Bone marrow (tissue), 2 donors: ENCODE results near the gene IL2RA.
A peak's percentile ranks its signal among the peaks of the same experiment; 100 is the strongest.
"Not testable (repeated sequence)": the region's sequence is repeated elsewhere in the genome, so short reads cannot be mapped to it uniquely, and the experiment has no call there.

Experiments
- DNase-seq, 2 donors: peaks; one replicate each; lab custom pipeline; 2025; lab: John Stamatoyannopoulos, UW

The IL2RA gene

GRCh38 chr10:6062101-6062771, at the start of gene IL2RA:
Gene IL2RA (minus strand): TSS chr10:6062367. CDS start chr10:6062151, 216 bp downstream.
- peak in 1 of 2 donors; percentile 63 for DNase-seq

- DNase-seq = no peak
Measured at GRCh38 chr10:6110136-6110535, 48.0 kb upstream of the IL2RA start.

DNA sequence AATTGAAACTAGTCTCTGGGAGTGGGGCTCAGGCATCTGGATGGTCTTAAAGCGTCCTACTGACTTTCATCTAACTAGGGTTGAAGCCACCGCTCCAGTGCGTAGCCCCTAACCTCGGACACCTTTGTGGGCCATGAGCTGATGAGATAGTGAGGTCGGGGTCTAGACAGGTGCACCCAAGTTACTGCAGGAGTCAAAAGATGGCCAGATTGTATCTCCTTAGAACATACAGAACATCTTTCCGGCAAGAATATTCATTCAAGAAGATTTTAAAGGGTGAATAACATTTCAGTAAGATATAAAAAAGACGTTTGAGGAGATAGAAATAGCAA, 47.2 kb upstream of the IL2RA start:
- no peak for DNase-seq

DNA sequence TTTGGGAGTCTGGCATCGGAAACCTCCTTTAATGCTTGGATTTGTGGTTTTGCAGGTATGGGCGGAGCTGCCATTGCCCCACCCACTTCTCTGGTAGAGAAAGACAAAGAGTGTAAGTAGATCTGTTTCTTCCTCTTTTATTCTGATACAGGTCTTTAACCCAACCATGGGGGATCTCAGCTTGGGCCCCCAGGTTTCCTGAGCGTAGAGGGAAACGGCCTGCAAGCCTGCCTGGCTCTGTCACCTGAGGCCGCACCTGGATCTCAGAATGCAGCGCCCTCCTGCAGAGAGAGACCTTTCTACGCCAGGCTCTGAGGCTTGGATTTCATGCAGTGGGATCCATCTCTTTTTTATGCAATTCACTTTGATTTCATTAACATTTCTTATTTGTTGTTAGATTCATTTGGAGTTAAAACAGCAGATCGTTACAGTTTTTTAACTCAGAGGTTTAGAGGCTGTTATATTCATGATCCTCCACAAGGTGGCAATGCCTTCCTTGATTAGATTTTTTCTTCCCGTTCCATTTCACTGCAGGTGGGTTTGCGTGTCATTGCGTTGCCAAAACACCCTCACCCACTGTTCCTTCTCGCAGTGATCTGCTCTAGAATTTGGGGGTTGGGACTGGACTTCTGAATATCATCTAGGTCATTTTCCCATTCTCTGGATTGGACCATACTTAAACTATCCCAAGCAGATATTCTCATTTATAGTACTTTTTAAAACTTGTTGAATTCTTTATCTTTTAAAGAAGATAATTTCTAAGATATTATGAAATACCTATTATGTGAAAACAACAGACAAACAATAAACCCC, 46.7 kb upstream of the IL2RA start:
- DNase-seq = peak in 1 of 2 donors; percentile 45

- no peak for DNase-seq
Measured at GRCh38 chr10:6108072-6108471, 45.9 kb upstream of the IL2RA start.

DNA sequence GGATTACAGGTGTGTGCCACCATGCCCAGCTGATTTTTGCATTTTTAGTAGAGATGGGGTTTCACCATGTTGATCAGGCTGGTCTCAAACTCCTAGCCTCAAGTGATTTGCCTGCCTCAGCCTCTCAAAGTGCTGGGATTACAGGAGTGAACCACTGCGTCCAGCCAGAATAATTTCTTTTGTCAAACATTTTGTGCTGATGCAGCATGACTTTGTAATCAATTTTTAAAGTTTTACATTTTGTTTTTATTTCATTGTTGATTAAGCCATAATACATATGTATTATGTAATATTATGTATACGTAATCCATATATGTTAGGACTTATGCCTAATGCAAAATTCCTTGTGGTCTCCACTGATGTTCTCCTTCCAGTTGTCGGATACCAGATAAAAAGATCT, 45.4 kb upstream of the IL2RA start:
- not testable (repeated sequence) for DNase-seq

- DNase-seq = no peak
Measured at GRCh38 chr10:6103591-6103990, 41.4 kb upstream of the IL2RA start.

- DNase-seq = no peak
Measured at GRCh38 chr10:6102128-6102527, 40.0 kb upstream of the IL2RA start.

DNA sequence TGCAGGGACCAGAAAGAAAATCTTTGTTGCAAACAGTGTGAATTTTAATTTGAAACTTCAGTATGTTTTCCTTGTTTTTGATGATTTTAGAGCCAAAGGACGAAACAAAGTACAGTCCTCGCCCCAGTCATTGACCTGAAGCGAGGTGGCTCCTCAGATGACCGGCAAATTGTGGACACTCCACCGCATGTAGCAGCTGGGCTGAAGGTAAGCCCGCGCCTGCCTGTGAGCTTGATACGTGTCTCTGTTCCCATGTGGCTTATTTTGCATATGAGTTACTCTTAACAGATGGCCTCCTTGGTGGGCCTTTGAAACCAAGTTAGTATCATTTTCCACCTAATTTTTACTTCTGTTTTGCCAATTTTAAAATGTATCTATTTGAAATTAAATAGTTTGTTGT, 39.0 kb upstream of the IL2RA start:
- DNase-seq = no peak

DNA sequence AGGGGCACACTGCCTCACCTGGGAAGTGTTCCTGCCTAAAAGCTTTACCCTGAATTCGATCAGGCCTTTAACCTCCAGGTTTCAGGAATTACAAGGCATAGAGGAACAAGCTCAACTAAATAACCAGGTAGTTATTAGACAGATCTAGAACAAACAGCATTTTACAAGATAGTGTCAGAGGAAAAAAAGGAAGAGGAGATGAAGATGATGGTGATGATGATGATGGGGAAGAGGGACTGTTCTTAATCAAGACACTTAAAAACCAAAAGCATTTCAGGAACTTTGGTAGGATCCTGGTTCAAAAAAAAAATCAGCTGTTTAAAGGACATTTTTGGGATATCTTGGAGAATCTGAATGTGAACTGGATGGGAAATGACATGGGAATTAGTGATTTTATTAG, 38.2 kb upstream of the IL2RA start:
- no peak for DNase-seq

DNA sequence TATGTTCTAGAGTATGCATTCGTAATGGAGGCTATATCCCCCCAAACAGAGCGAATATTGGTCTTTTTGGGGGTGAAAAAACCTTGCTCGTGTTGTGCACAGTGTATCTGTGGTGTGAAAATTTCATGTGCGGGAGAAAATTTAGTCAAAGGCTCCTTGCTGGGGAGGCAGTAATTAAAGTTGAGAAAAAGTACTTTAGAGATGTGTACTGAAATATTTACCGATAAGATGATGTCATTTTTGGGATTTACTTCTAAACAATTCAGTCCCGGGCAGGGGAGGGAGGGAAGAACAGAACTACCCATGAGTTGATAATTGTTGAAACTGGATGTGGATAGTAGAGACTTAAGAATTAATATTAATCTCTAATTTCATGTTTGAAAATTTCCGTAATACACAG, 36.0 kb upstream of the IL2RA start:
- no peak for DNase-seq

DNA sequence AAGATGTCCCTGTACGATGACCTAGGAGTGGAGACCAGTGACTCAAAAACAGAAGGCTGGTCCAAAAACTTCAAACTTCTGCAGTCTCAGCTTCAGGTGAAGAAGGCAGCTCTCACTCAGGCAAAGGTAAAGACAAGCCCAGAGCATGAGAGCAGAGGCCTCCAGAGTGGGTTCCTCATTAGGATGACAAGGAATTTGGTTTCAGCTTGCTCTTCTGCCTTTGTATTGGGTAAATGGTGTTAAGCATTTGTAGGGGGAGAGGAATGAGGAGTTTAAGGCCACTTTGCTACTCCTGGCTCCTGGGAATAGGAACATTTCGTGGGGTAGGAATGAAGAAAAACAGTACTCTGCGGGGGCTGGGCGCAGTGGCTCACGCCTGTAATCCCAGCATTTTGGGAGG, 34.9 kb upstream of the IL2RA start:
- no peak for DNase-seq

- DNase-seq = no peak
Measured at GRCh38 chr10:6095810-6096570, 33.8 kb upstream of the IL2RA start.

DNA sequence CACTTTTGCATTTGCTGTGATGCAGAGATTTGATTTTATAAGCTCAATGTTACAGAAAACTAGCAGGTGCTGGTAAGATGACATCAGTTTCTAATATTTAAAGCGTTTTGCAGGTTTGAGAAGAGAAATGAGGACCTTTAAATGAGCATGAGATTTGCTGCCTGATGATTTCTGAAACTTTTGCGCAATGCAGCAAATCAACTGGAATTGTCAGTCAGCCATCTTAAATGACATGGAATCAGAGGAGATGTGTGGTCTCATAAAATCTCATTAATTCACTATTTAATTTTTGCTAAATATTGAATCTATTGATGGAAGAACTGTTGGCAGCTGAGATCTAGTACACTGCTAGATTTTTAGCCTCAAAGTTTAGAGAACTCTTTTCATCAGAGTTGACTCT, 30.6 kb upstream of the IL2RA start:
- DNase-seq = no peak

- no peak for DNase-seq
Measured at GRCh38 chr10:6091630-6092029, 29.5 kb upstream of the IL2RA start.

DNA sequence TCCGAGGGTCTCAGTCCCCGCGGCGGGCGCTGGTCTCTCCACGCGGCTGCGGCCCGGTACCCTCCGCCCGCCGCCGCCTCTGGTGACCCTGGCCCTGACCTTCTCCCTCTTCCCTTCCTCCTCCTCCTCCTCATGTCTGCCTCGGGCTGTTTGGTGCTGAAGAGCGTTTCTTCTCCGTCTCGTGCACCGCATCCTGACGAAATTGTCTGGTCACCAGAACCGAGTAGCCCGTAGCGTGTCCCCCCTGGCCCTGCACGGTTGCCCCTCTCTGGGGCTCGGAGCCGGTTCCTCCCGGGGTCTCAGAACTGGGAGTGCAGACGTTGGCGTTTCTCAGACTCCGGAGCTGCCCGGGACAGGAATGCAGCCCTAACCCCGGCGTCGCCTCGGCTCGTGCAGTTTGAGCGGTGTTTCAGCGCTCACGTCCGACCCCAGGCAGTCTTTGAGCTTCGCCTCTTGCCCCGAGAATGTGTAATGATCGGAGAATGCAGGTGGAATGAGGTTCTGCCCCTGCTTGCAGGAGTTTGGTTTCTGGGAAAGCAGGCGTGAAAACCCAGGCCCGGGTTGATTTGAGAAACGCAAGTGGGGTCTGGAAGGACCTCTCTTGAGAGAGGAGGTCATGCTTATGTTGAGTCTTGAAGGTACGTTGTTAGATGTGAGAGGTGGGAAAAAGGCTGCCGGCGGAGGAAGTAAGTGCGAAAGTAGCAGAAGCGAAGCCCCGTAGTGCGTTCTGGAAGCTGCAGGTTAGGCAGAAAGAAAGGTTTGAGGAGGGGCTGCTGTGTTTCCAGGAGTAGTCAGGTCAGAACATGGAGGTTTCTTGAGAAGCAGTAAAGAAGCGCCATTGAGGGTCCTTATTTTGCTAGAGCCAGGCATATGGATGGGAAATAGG, 27.4 kb upstream of the IL2RA start:
- no peak for DNase-seq

DNA sequence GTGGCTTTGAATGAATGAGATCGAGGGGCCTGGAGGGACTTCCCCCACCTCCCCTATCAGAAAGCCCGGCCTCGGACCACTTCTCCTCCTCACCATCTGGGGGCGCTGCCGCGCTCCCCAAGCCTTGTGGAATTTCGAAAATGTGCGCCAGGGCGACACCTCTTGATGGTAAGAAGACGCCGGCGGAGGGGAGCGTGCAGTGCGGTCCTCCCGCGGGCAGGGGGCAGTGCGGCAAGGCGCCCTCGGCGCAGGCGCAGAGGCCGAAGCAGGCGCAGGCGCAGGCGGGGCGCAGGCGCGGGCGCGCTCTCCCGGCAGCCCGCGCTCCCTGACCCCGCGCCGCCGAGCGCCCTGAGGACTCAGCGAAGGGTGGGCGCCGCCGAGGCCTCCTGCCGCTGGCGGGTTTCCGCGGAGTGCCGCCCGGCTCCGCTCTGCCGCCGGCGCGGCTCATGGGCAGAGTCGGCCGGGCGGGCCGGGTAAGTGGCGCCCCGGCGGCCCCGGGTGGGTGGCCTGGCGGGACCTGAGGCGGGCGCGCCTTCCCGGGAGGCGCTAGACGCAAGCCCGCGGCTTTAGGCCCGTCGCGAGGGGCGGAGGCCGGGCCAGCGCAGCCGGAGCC, 26.7 kb upstream of the IL2RA start, which contains the start of gene RBM17:
Gene RBM17 (plus strand): TSS at position 314 of the 613 bp plus-strand sequence. CDS start 8,032 bp downstream, outside the sequence.
- DNase-seq = peak; percentile 92 to 93

DNA sequence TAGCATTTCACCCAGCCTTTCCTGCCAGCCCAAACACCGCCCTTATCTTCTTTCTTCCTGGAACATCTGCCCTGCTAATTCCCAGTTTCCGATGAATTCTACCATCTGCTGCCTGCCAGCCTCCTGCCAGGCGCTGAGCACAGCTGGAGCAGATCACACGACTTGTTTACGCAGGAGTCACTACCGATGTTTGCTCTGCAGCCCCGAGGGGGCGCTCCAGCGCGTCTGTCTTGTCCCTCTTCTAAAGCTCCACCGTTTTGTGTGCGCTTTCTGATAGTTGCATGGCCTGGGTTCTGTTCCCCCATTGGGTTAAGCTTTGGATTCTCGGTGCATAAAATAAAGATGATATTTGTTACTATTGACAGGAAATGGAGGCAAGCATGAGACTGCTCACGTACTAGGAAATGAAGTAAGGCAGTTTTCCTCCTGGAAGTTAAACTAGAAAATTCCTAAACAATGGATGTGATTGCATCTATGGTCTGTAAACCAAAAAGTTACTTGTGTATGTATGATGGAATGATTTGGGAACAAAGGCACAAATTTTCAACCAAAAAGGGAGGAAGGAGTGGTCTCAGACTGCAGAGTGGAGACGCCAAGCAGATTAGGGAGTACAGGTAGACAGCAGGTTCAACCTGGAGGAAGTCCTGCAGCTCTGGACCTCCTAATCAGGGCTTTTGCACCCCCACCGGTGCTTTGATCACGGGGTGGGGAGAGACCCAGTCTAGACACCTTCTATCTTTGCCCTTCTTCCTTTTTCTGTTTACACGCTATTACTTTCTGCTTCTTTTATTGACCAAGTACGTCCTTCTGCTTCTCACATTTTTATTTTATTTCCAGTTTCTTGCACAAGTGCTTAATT, 24.4 kb upstream of the IL2RA start:
- DNase-seq = peak; percentile 50 to 92

- no peak for DNase-seq
Measured at GRCh38 chr10:6083523-6084475, 21.6 kb upstream of the IL2RA start.
